IPS DF 6.9 (cell line): ENCODE results near the gene TTLL11.

ENCODE experiments used
- DNase-seq: peaks from one replicate; pipeline ENCODE4 v3.0.0-alpha.2; 2013; ENCODE audit warnings: low read depth, low spot score
- H3K27ac ChIP-seq: one replicate; pipeline ENCODE4 v1.5.1; 2013; ENCODE audit warnings: low read length, control low read depth
- H3K27me3 ChIP-seq: 2 replicates; pipeline ENCODE4 v1.6.1; 2013; ENCODE audit warnings: mild to moderate bottlenecking, low read length; ENCODE audit not compliant: control insufficient read depth, insufficient read depth
- H3K36me3 ChIP-seq: 2 replicates; pipeline ENCODE4 v1.6.1; 2013; ENCODE audit warnings: low read length; ENCODE audit not compliant: control insufficient read depth, insufficient read depth
- H3K4me1 ChIP-seq: 2 replicates; pipeline ENCODE4 v1.6.1; 2013; ENCODE audit warnings: low read length; ENCODE audit not compliant: control insufficient read depth, insufficient read depth
- H3K4me3 ChIP-seq: 2 replicates; pipeline ENCODE4 v1.5.1; 2013; ENCODE audit warnings: mild to moderate bottlenecking, low read length
- H3K9me3 ChIP-seq: 2 replicates; pipeline ENCODE4 v1.6.1; 2013; ENCODE audit warnings: low read length, inconsistent platforms; ENCODE audit not compliant: control insufficient read depth, insufficient read depth
- WGBS: extraction: QIAGEN DNeasy Blood & Tissue Kit; methylation state at CpG from one replicate; pipeline ENCODE4 v1.1.7; 2013; ENCODE audit warnings: mixed read lengths, missing lambda C conversion rate; ENCODE audit not compliant: insufficient read length, insufficient coverage; 5-methylcytosine and 5-hydroxymethylcytosine counted together

TTLL11 gene

GRCh38 chr9:121927081-121927480, 166.0 kb downstream of the TTLL11 start:
- no CpG with 5 or more reads among the region's 5 CpGs for WGBS
- no peak overlapping the region for H3K27ac ChIP-seq
- no peak overlapping the region for H3K4me3 ChIP-seq
- DNase-seq, result no peak
- H3K27me3 ChIP-seq, result no peaks in the 10 kb centered on the region
- H3K4me1 ChIP-seq, result no peaks in the 10 kb centered on the region; the same call in 1 of the 2 replicates
- H3K36me3 ChIP-seq, result no peaks in the 10 kb centered on the region
- no peaks in the 10 kb centered on the region for H3K9me3 ChIP-seq

GRCh38 chr9:121926351-121926801, 166.7 kb downstream of the TTLL11 start:
- WGBS, result no CpG with 5 or more reads among the region's 10 CpGs

GRCh38 chr9:121925935-121926334, 167.2 kb downstream of the TTLL11 start:
- no peak for DNase-seq
- Histone ChIP-seq H3K27me3 (no peaks in the 10 kb centered on the region), H3K9me3 (no peaks in the 10 kb centered on the region), H3K36me3 (no peaks in the 10 kb centered on the region), H3K4me1 (no peaks in the 10 kb centered on the region; the same call in 1 of the 2 replicates), H3K27ac (no peak overlapping the region), H3K4me3 (no peak overlapping the region)
- no CpG with 5 or more reads among the region's 12 CpGs for WGBS

More at GRCh38 chr9:121926351-121926801, 166.7 kb downstream of the TTLL11 start:
- Histone ChIP-seq H3K36me3 (no peaks in the 10 kb centered on the region), H3K27me3 (no peaks in the 10 kb centered on the region), H3K9me3 (no peaks in the 10 kb centered on the region), H3K27ac (no peak overlapping the region), H3K4me1 (no peaks in the 10 kb centered on the region; the same call in 1 of the 2 replicates), H3K4me3 (no peak overlapping the region)
- no peak for DNase-seq

- Histone ChIP-seq H3K27ac (no peak overlapping the region), H3K36me3 (no peaks in the 10 kb centered on the region), H3K27me3 (no peaks in the 10 kb centered on the region), H3K4me3 (no peak overlapping the region), H3K4me1 (no peaks in the 10 kb centered on the region; the same call in 1 of the 2 replicates), H3K9me3 (no peaks in the 10 kb centered on the region)
- no CpG with 5 or more reads among the region's 4 CpGs for WGBS
- DNase-seq, result no peak
Observed at GRCh38 chr9:121924700-121925099, 168.4 kb downstream of the TTLL11 start.

- DNase-seq, result no peak
- H3K4me1 ChIP-seq, result no peaks in the 10 kb centered on the region; the same call in 1 of the 2 replicates
- H3K27me3 ChIP-seq, result no peaks in the 10 kb centered on the region; the same call in 1 of the 2 replicates
- WGBS, result no CpG with 5 or more reads among the region's 1 CpG
- no peaks in the 10 kb centered on the region for H3K36me3 ChIP-seq
- no peak overlapping the region for H3K4me3 ChIP-seq
- H3K9me3 ChIP-seq, result peaks cover 2% of the 10 kb centered on the region; the same call in 1 of the 2 replicates
- H3K27ac ChIP-seq, result no peak overlapping the region
Observed at GRCh38 chr9:121921444-121921843, 171.7 kb downstream of the TTLL11 start.

GRCh38 chr9:121917375-121918335, 175.5 kb downstream of the TTLL11 start:
- Histone ChIP-seq H3K36me3 (no peaks in the 10 kb centered on the region), H3K27ac (no peak overlapping the region), H3K27me3 (no peaks in the 10 kb centered on the region; the same call in 1 of the 2 replicates), H3K9me3 (peaks cover 2% of the 10 kb centered on the region; the same call in 1 of the 2 replicates), H3K4me1 (no peaks in the 10 kb centered on the region), H3K4me3 (no peak overlapping the region)
- no peak for DNase-seq
- WGBS, result no CpG with 5 or more reads among the region's 4 CpGs

- Histone ChIP-seq H3K4me3 (no peak overlapping the region), H3K36me3 (no peaks in the 10 kb centered on the region), H3K27ac (no peak overlapping the region), H3K9me3 (peaks cover 2% of the 10 kb centered on the region; the same call in 1 of the 2 replicates), H3K27me3 (no peaks in the 10 kb centered on the region; the same call in 1 of the 2 replicates), H3K4me1 (no peaks in the 10 kb centered on the region)
- DNase-seq, result no peak
- WGBS, result no CpG with 5 or more reads among the region's 4 CpGs
Observed at GRCh38 chr9:121915304-121915625, 177.8 kb downstream of the TTLL11 start.

GRCh38 chr9:121914604-121915303, 178.4 kb downstream of the TTLL11 start:
- peaks cover 2% of the 10 kb centered on the region; the same call in 1 of the 2 replicates for H3K9me3 ChIP-seq
- no CpG with 5 or more reads among the region's 10 CpGs for WGBS
- no peak for DNase-seq
- no peak overlapping the region for H3K27ac ChIP-seq
- H3K4me1 ChIP-seq, result no peaks in the 10 kb centered on the region
- H3K27me3 ChIP-seq, result no peaks in the 10 kb centered on the region; the same call in 1 of the 2 replicates
- no peak overlapping the region for H3K4me3 ChIP-seq
- H3K36me3 ChIP-seq, result no peaks in the 10 kb centered on the region

- no peak overlapping the region for H3K27ac ChIP-seq
- H3K27me3 ChIP-seq, result no peaks in the 10 kb centered on the region; the same call in 1 of the 2 replicates
- H3K36me3 ChIP-seq, result no peaks in the 10 kb centered on the region
- peaks cover 2% of the 10 kb centered on the region; the same call in 1 of the 2 replicates for H3K9me3 ChIP-seq
- DNase-seq, result no peak
- no peaks in the 10 kb centered on the region for H3K4me1 ChIP-seq
- H3K4me3 ChIP-seq, result no peak overlapping the region
- no CpG with 5 or more reads among the region's 6 CpGs for WGBS
Observed at GRCh38 chr9:121914017-121914595, 179.0 kb downstream of the TTLL11 start.
